NCI-H128 (cell line): ENCODE data around the gene CNGB1.
"Not testable (repeated sequence)": the region's sequence is repeated elsewhere in the genome, so short reads cannot be mapped to it uniquely, and the experiment has no call there.

Experiments
- DNase-seq: peaks from one replicate; lab custom pipeline; 2025; ENCODE audit not compliant: unreplicated experiment; lab: John Stamatoyannopoulos, UW

CNGB1 gene

GRCh38 chr16:57997528-57998265 is 26.8 kb upstream of the CNGB1 start:
- no peak for DNase-seq

- DNase-seq, result no peak
Observed at GRCh38 chr16:57997176-57997527, 26.2 kb upstream of the CNGB1 start.

- DNase-seq, result no peak
Observed at GRCh38 chr16:57996406-57997175, 25.7 kb upstream of the CNGB1 start.

GRCh38 chr16:57995721-57996405 is 24.9 kb upstream of the CNGB1 start:
- no peak for DNase-seq

GRCh38 chr16:57994778-57995177 is 23.9 kb upstream of the CNGB1 start:
- no peak for DNase-seq

DNA sequence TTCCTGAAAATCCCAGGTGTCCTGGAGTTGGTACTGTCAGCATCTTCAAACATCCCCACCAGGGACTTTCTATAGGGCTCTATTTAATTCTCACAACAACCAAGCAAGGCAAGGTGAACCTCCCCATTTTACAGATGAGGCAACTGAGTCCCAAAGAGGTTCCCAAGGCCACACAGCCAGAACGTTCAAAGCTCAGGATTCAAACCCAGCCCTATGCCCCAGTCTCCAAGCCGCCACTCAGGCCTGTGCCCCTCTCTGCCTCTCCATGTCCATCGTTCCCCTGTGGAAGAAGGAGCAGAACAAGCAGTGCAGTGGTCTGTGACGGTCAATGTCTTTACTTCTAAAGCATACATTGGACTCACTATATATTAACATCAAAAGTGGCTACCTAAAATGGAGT is 23.4 kb upstream of the CNGB1 start:
- no peak for DNase-seq

GRCh38 chr16:57993897-57994296 is 23.0 kb upstream of the CNGB1 start:
- DNase-seq, result no peak

GRCh38 chr16:57993438-57993837 is 22.5 kb upstream of the CNGB1 start:
- DNase-seq, result no peak

GRCh38 chr16:57992084-57992483 is 21.2 kb upstream of the CNGB1 start:
- no peak for DNase-seq

GRCh38 chr16:57991551-57992059 is 20.7 kb upstream of the CNGB1 start:
- no peak for DNase-seq

GRCh38 chr16:57988929-57989328 is 18.0 kb upstream of the CNGB1 start:
- DNase-seq, result no peak

DNA sequence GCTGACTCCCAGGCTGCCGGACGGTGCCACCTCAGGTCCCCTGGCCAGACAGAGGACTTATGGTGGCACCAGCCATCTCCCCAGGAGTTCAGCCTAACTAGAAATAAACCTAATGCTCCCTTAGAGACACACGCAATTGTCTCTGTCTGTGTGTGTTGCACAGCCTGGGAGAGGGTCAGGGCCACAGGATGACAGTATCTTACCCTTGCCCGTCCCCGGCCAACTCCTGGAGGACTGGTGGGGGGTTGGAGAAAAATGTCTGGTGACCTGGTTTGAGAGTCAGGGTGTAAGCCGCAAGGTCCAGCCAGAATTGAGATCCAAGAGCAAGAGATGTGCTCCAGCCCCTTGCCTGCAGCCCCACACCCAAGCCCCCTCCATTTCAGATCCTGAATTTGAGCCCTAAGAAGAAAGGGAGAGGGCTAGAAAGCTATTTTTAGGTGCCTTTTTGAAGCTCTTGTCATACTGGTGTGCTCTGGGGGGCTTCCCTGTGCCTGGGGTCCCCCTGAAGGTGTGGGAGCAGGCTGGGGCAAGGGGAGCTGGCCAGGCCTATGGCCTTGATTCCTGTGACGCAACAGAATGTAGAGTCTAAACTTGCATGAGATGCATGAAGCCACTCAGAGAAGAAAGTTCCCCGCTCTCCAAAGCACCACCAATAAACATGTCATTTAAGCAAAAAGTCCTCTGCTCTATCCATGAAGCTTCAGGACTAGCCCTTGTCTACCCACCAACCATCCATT is 16.7 kb upstream of the CNGB1 start:
- DNase-seq, result no peak

GRCh38 chr16:57986196-57986595 is 15.3 kb upstream of the CNGB1 start:
- DNase-seq, result no peak

- DNase-seq, result no peak
Observed at GRCh38 chr16:57985204-57986181, 14.6 kb upstream of the CNGB1 start.

GRCh38 chr16:57984443-57985203 is 13.7 kb upstream of the CNGB1 start:
- no peak for DNase-seq

- DNase-seq, result no peak
Observed at GRCh38 chr16:57982385-57982784, 11.5 kb upstream of the CNGB1 start.

- no peak for DNase-seq
Observed at GRCh38 chr16:57981636-57982035, 10.7 kb upstream of the CNGB1 start.

GRCh38 chr16:57979006-57979585 is 8.2 kb upstream of the CNGB1 start:
- DNase-seq, result no peak

DNA sequence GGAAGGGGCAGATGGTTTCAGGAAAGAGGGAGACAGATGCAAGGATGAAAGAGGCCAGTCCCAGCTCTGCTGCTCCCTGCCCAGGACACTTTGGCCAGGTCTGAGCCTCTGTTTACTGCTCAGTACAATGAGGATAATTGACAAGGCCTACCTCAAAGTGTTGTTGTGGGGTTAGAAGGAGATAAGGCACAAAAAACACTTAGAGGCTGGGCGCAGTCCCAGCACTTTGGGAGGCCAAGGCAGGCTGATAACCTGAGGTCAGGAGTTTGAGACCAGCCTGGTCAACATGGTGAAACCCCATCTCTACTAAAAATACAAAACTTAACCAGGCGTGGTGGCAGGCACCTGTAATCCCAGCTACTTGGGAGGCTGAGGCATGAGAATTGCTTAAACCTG is 7.1 kb upstream of the CNGB1 start:
- DNase-seq, result not testable (repeated sequence)
